K562 (cell line): ENCODE measurements around the gene CCL21. TPM values are rescaled to one million over a fixed set of nuclear protein-coding genes. Genes with fewer than 3 reads are reported as not detected.

Experiments
- ATAC-seq: fragments of 200-7000 bp; cut with Tn5 transposase; 3 replicates; pipeline ENCODE4 v1.9.1; 2020; ENCODE audit warnings: moderate library complexity
- BruUV-seq: library from RNA; stranded (reverse); fragments of 400-500 nt; replicated peaks from 2 replicates; lab custom pipeline; 2021; lab: Mats Ljungman, UMichigan
- CTCF ChIA-PET: fragments of 300-600 bp; formaldehyde crosslinking; extraction: SDS; loops from one replicate; lab custom pipeline; 2021; ENCODE audit warnings: low intra/inter-chr PET ratio; lab: Yijun Ruan, JAX
- POLR2A ChIA-PET: fragments of 300-600, 350-650 bp; sonication (Branson Sonifier 250); formaldehyde crosslinking; extraction: SDS; loops from one replicate; lab custom pipeline; 2021; ENCODE audit warnings: antibody characterized with exemption, inconsistent platforms; lab: Yijun Ruan, JAX
- DNase-seq, 4 experiments: peaks; one replicate each; pipeline versions ENCODE4 v3.0.0 to v3.0.0-alpha.2; 2011 to 2018; ENCODE audit warnings: low spot score in 3 of 4, mixed read lengths in 3 of 4; ENCODE audit errors: extremely low read depth in 1 of 4
- FAIRE-seq: peaks from 2 replicates; lab custom pipeline; 2011; peaks lifted over from hg19 to GRCh38; lab: Jason Lieb, UNC
- H2AFZ ChIP-seq: 2 replicates; pipeline ENCODE4 v1.6.0; 2011; ENCODE audit warnings: low read depth, low read length, control low read depth, inconsistent platforms
- H3K27ac ChIP-seq: fragments of 200-600 bp; 3 replicates; pipeline ENCODE4 v1.8.0; 2011; ENCODE audit warnings: low read depth, mild to moderate bottlenecking, control low read depth, inconsistent platforms, low read length, moderate library complexity, mixed read lengths; ENCODE audit errors: extremely low read depth
- H3K27me3 ChIP-seq, 2 experiments: fragments of 300-600 bp in 1 of 2; 2 replicates in 1 of 2; 3 replicates in 1 of 2; pipeline versions ENCODE4 v1.6.0 to v1.8.0; 2011; ENCODE audit warnings: inconsistent platforms in 2 of 2, low read length in 2 of 2, mild to moderate bottlenecking in 1 of 2, mixed read lengths in 1 of 2, moderate library complexity in 1 of 2; ENCODE audit not compliant: control insufficient read depth in 2 of 2, insufficient read depth in 2 of 2
- H3K36me3 ChIP-seq: fragments of 300-600 bp; 3 replicates; pipeline ENCODE4 v1.8.0; 2011; ENCODE audit warnings: mild to moderate bottlenecking, low read length, inconsistent platforms; ENCODE audit not compliant: control insufficient read depth, insufficient read depth
- H3K4me1 ChIP-seq, 2 experiments: fragments of 200-600 bp in 1 of 2; replicated peaks in 1 of 2; 2 replicates in 1 of 2; 3 replicates in 1 of 2; pipeline versions ENCODE4 v1.5.1 to v1.8.0; 2011; ENCODE audit warnings: inconsistent platforms in 2 of 2, low read length in 2 of 2, mild to moderate bottlenecking in 1 of 2, mixed read lengths in 1 of 2, moderate library complexity in 1 of 2; ENCODE audit not compliant: control insufficient read depth in 2 of 2, insufficient read depth in 2 of 2
- H3K4me2 ChIP-seq: 2 replicates; pipeline ENCODE4 v1.6.1; 2011; ENCODE audit warnings: low read length, control low read depth, inconsistent platforms, mixed read lengths; ENCODE audit not compliant: insufficient read depth
- H3K4me3 ChIP-seq: fragments of 200-600 bp; sonication (generic), shearing (Covaris generic); 2 replicates; pipeline ENCODE4 v1.5.1; 2016; ENCODE audit warnings: control low read depth, inconsistent platforms
- H3K79me2 ChIP-seq: fragments of 200-600 bp; 3 replicates; pipeline ENCODE4 v1.8.0; 2011; ENCODE audit warnings: low read length, inconsistent platforms; ENCODE audit not compliant: control insufficient read depth, insufficient read depth
- H3K9ac ChIP-seq, 2 experiments: 2 replicates each; pipeline versions ENCODE4 v1.6.0 to v1.6.1; 2011; ENCODE audit warnings: low read depth in 2 of 2, low read length in 2 of 2, control low read depth in 1 of 2, inconsistent platforms in 1 of 2, mild to moderate bottlenecking in 1 of 2, mixed read lengths in 1 of 2; ENCODE audit not compliant: insufficient read depth in 1 of 2
- H3K9me1 ChIP-seq: one replicate; pipeline ENCODE4 v1.6.0; 2011; ENCODE audit warnings: inconsistent platforms, mild to moderate bottlenecking, low read length, moderate library complexity; ENCODE audit not compliant: control insufficient read depth, insufficient read depth
- H3K9me3 ChIP-seq: replicated peaks from 2 replicates; pipeline ENCODE4 v1.5.1; 2011; ENCODE audit warnings: low read depth, low read length, inconsistent platforms; ENCODE audit not compliant: control insufficient read depth, insufficient read depth
- H4K20me1 ChIP-seq: replicated peaks from 2 replicates; pipeline ENCODE4 v1.6.1; 2011; ENCODE audit warnings: low read length, inconsistent platforms, mixed read lengths; ENCODE audit not compliant: control insufficient read depth, insufficient read depth
- CCNT2 ChIP-seq: IDR thresholded peaks from 2 replicates; pipeline ENCODE4 v1.6.1; 2011; ENCODE audit warnings: borderline replicate concordance, low read depth, mild to moderate bottlenecking, moderate library complexity, mixed read lengths, low read length; ENCODE audit not compliant: insufficient read length; ENCODE audit errors: extremely low read depth
- CREBBP ChIP-seq: IDR thresholded peaks from one replicate; pipeline ENCODE4 v1.6.1; 2012; ENCODE audit warnings: low read depth, mild to moderate bottlenecking, control low read depth, inconsistent platforms, low read length
- ETV5 ChIP-seq: sonication (generic); formaldehyde crosslinking; IDR thresholded peaks from 2 replicates; pipeline ENCODE4 v1.4.0; 2020; ENCODE audit warnings: low read depth, mild to moderate bottlenecking, missing genetic modification reagents
- FUS ChIP-seq: fragments of 200-400 bp; formaldehyde crosslinking; optimal IDR thresholded peaks from 2 replicates; pipeline ENCODE3; 2017; ENCODE audit warnings: low read depth, low read length
- NR2C2 ChIP-seq, 2 experiments: fragments of 200-800 bp in 1 of 2; sonication (Bioruptor generic) in 1 of 2; sonication (generic) in 1 of 2; formaldehyde crosslinking in 1 of 2; IDR thresholded peaks; 2 replicates each; pipeline versions ENCODE4 v1.6.1 to v1.8.0; 2016 to 2022; ENCODE audit warnings: mild to moderate bottlenecking in 1 of 2, missing compliant biosample characterization in 1 of 2, missing genetic modification characterization in 1 of 2, missing genetic modification reagents in 1 of 2
- PCBP2 ChIP-seq: fragments of 200-400 bp; formaldehyde crosslinking; IDR thresholded peaks from 2 replicates; pipeline ENCODE4 v1.6.1; 2018; ENCODE audit warnings: low read length, low read depth, mild to moderate bottlenecking, moderate library complexity; ENCODE audit not compliant: poor library complexity, severe bottlenecking
- PRMT5 ChIP-seq: sonication (generic); formaldehyde crosslinking; IDR thresholded peaks from 2 replicates; pipeline ENCODE4 v1.5.0; 2020; ENCODE audit warnings: missing genetic modification reagents
- RBBP5 ChIP-seq: fragments of 200-600 bp; sonication (generic); IDR thresholded peaks from 2 replicates; pipeline ENCODE4 v1.6.1; 2012; ENCODE audit warnings: borderline replicate concordance, mild to moderate bottlenecking, low read length, control low read depth, inconsistent platforms; ENCODE audit not compliant: insufficient read depth, poor library complexity, severe bottlenecking
- ZNF253 ChIP-seq: fragments of 250-450 bp; sonication (Bioruptor Pico); conservative IDR thresholded peaks from 2 replicates; pipeline ENCODE4 v1.6.1; 2021; ENCODE audit warnings: mild to moderate bottlenecking
- WGBS: fragments of 100-300 bp; shearing (Covaris generic); methylation state at CpG from one replicate; pipeline ENCODE4 v1.1.6; 2016; ENCODE audit warnings: low coverage, mixed read lengths; ENCODE audit not compliant: insufficient coverage; ENCODE audit errors: missing lambda C conversion rate; 5-methylcytosine and 5-hydroxymethylcytosine counted together
- in situ Hi-C: fragments of 300-500 bp; cut with MboI; formaldehyde crosslinking; loops from 4 replicates; pipeline ENCODE4 v1.15.0; 2018; ENCODE audit warnings: inconsistent platforms, mixed read lengths
- intact Hi-C: fragments of 100-400 bp; cut with micrococcal nuclease; formaldehyde crosslinking; loops from 2 replicates; pipeline ENCODE4 v1.14.2; 2022
- polyA plus RNA-seq, 8 experiments: library from polyadenylated mRNA; depleted of rRNA in 4 of 8; stranded (reverse) in 5 of 8; unstranded in 3 of 8; fragments of >200 nt; fragmentation: Nextera tagmentation in 2 of 8; fragmentation: Illumina TruSeq in 1 of 8; extraction: Ambion mirVana in 2 of 8; extraction: Trizol in 1 of 8; gene quantifications; 2 replicates each; pipeline versions ENCODE4 v1.2.1 to v1.2.3, GENCODE V29; 2011 to 2014; ENCODE audit warnings: inconsistent platforms in 1 of 8, missing spikeins in 1 of 8
- total RNA-seq, 7 experiments: library from RNA; depleted of rRNA in 6 of 7; stranded (reverse); fragments of >200 nt in 6 of 7; fragmentation: Illumina TruSeq in 2 of 7; extraction: Trizol in 2 of 7; gene quantifications; 2 replicates each; pipeline versions ENCODE4 v1.2.1 to v1.2.3, GENCODE V29; 2011 to 2021; ENCODE audit warnings: low replicate concordance in 1 of 7
- TF ChIP-seq, protein P1 (sequence below), 2 experiments: fragments of 450-650 bp in 1 of 2; sonication (generic) in 1 of 2; formaldehyde crosslinking; conservative IDR thresholded peaks; 2 replicates each; pipeline versions ENCODE4 v1.4.0 to v1.8.1; 2020 to 2022; ENCODE audit warnings: mild to moderate bottlenecking in 1 of 2, missing genetic modification reagents in 1 of 2
- TF ChIP-seq, protein P2 (sequence below): IDR thresholded peaks from 2 replicates; pipeline ENCODE4 v1.6.1; 2011; ENCODE audit not compliant: insufficient read length; ENCODE audit errors: extremely low read depth

The CCL21 gene
- total and polyA plus RNA-seq, 9 of the 15 experiments (the other 6 are each of a cell fraction or from before 2014, with no cell fraction given): not detected

DNA sequence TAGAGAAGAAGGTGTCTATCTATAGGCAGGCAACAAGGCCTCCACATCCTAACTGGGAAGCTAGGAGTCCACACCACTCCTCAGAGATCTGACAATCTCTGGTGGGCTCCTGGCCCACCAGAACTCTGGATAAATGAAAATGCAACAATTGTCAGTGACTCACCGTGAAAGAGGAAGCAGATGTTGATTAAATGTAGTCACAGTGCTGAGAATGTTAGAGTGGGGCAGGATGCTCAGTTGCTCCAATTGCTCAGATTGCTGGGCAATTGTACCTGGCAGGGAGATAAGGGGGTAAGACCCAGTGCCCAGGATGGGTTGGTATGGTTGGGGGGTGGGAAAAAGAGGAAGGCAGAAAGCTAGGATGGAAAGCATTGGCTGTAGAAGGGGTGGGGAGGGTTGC lies 23.2 kb downstream of the CCL21 start (continued):
- no peak for TF ChIP-seq ETV5 (CRISPR knock-in tag)

GRCh38 chr9:34686231-34686630 lies 23.7 kb downstream of the CCL21 start:
- no peaks in the 10 kb centered on the region for H3K36me3 ChIP-seq
- H3K9ac ChIP-seq: no peak overlapping the region
- ChIA-PET POLR2A (interaction anchor here (0.6 to 1.0 kb wide), 4 partner anchors 45 to 299 kb away, joined by 3 read pairs; no protein-coding TSS in a partner anchor), CTCF (no interaction called here)
- in situ Hi-C loops (no loop called here), intact Hi-C loops (no loop called here)
- H3K9me1 ChIP-seq: no peaks in the 10 kb centered on the region
- H3K4me1 ChIP-seq: no peaks in the 10 kb centered on the region
- no peak overlapping the region for H3K4me3 ChIP-seq
- no peak overlapping the region for H2AFZ ChIP-seq
- H3K27me3 ChIP-seq: no peaks in the 10 kb centered on the region
- no peaks in the 10 kb centered on the region for H4K20me1 ChIP-seq
- H3K79me2 ChIP-seq: no peaks in the 10 kb centered on the region
- no peaks in the 10 kb centered on the region for H3K9me3 ChIP-seq
- no peak for TF ChIP-seq CREBBP
- TF ChIP-seq, protein P1, sequence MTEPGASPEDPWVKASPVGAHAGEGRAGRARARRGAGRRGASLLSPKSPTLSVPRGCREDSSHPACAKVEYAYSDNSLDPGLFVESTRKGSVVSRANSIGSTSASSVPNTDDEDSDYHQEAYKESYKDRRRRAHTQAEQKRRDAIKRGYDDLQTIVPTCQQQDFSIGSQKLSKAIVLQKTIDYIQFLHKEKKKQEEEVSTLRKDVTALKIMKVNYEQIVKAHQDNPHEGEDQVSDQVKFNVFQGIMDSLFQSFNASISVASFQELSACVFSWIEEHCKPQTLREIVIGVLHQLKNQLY (CRISPR knock-in tag; conservative IDR thresholded peaks at IDR 0.05): no peak
- TF ChIP-seq ZNF253 (CRISPR knock-in tag): no peak
- TF ChIP-seq PCBP2: no peak
- no peak for TF ChIP-seq PRMT5 (CRISPR knock-in tag)
- no peak for TF ChIP-seq CCNT2
- TF ChIP-seq RBBP5: no peak
- TF ChIP-seq FUS: no peak
- no peak for TF ChIP-seq NR2C2 (CRISPR knock-in tag; IDR thresholded peaks at IDR 0.05)
- TF ChIP-seq NR2C2 (tag; IDR thresholded peaks at IDR 0.05): no peak
- TF ChIP-seq, protein P2, sequence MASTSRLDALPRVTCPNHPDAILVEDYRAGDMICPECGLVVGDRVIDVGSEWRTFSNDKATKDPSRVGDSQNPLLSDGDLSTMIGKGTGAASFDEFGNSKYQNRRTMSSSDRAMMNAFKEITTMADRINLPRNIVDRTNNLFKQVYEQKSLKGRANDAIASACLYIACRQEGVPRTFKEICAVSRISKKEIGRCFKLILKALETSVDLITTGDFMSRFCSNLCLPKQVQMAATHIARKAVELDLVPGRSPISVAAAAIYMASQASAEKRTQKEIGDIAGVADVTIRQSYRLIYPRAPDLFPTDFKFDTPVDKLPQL: no peak
- 30% methylated on average over 4 of the region's 5 CpGs for WGBS
- ATAC-seq (no peak), DNase-seq (no peak), FAIRE-seq (no peak)
- H3K27ac ChIP-seq: no peak overlapping the region
- no TSS peak for BruUV-seq
- no peak overlapping the region for H3K4me2 ChIP-seq
